ENCODE results near the gene SLC25A34. TPM values are rescaled to one million over a fixed set of nuclear protein-coding genes. Genes with fewer than 3 reads are reported as not detected.

SLC25A34 gene
- total RNA-seq, 1 experiment from 2014 or later = 1.1 TPM

DNA sequence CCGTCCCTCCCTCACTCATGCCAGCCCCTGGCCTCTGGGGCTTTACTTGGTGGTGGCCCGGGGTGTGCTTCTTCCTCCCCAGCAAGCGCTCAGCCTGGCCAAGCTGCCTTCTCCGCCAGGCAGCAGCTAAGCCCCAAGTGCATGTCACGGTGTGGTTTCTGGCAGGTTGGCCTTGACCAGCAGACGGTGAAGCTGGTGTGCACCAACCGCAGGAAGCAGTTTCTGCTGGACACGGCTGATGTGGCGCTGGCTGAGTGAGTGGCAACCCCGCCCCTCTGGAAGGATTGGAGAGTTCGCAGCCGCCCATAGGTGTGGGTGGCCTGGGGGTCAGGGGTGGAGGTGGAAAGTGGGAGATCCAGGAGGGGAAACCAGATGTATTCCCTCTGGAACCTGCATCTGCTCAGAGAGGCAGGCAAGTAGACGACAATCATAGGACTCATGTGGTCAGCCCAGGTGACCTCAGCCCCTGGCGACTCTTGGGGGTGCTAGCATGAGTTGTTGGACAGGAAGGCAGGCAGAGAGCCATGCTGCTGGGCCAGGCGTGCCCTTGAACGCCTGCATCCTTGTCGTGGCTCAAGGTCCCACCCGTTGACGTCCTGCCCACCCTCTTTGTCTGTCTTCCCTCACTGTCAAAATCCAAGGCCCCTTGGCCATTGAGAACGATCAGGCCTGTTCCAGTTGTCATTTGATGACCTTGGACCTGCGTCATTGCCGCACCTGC, 7.0 kb upstream of the SLC25A34 start:
- DNase-seq (ENCODE audit: low spot score) (no peak), ATAC-seq (no peak)
- no peak for TF ChIP-seq CBFB (CRISPR knock-in tag; IDR thresholded peaks at IDR 0.05; ENCODE audit: low read depth)
- TF ChIP-seq, protein P1, sequence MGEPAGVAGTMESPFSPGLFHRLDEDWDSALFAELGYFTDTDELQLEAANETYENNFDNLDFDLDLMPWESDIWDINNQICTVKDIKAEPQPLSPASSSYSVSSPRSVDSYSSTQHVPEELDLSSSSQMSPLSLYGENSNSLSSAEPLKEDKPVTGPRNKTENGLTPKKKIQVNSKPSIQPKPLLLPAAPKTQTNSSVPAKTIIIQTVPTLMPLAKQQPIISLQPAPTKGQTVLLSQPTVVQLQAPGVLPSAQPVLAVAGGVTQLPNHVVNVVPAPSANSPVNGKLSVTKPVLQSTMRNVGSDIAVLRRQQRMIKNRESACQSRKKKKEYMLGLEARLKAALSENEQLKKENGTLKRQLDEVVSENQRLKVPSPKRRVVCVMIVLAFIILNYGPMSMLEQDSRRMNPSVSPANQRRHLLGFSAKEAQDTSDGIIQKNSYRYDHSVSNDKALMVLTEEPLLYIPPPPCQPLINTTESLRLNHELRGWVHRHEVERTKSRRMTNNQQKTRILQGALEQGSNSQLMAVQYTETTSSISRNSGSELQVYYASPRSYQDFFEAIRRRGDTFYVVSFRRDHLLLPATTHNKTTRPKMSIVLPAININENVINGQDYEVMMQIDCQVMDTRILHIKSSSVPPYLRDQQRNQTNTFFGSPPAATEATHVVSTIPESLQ (CRISPR knock-in tag; IDR thresholded peaks at IDR 0.05) = no peak
- TF ChIP-seq SMAD3 (CRISPR knock-in tag; IDR thresholded peaks at IDR 0.05; ENCODE audit: borderline replicate concordance) = no peak
- TF ChIP-seq EMX1 (CRISPR knock-in tag; IDR thresholded peaks at IDR 0.05) = no peak
- no peak for TF ChIP-seq TCF7 (CRISPR knock-in tag; IDR thresholded peaks at IDR 0.05; ENCODE audit: low read depth)
- no peak for TF ChIP-seq PRRX2 (CRISPR knock-in tag; IDR thresholded peaks at IDR 0.05)
- no peak for TF ChIP-seq ZNF138 (CRISPR knock-in tag; conservative IDR thresholded peaks at IDR 0.05)
- TF ChIP-seq, protein P2, sequence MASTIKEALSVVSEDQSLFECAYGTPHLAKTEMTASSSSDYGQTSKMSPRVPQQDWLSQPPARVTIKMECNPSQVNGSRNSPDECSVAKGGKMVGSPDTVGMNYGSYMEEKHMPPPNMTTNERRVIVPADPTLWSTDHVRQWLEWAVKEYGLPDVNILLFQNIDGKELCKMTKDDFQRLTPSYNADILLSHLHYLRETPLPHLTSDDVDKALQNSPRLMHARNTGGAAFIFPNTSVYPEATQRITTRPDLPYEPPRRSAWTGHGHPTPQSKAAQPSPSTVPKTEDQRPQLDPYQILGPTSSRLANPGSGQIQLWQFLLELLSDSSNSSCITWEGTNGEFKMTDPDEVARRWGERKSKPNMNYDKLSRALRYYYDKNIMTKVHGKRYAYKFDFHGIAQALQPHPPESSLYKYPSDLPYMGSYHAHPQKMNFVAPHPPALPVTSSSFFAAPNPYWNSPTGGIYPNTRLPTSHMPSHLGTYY (CRISPR knock-in tag; IDR thresholded peaks at IDR 0.05) = no peak
- TF ChIP-seq, protein P3, sequence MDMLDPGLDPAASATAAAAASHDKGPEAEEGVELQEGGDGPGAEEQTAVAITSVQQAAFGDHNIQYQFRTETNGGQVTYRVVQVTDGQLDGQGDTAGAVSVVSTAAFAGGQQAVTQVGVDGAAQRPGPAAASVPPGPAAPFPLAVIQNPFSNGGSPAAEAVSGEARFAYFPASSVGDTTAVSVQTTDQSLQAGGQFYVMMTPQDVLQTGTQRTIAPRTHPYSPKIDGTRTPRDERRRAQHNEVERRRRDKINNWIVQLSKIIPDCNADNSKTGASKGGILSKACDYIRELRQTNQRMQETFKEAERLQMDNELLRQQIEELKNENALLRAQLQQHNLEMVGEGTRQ (CRISPR knock-in tag; IDR thresholded peaks at IDR 0.05) = no peak
- no peak for TF ChIP-seq HMGA2 (CRISPR knock-in tag; IDR thresholded peaks at IDR 0.05)
- no peak for TF ChIP-seq ZNF317 (CRISPR knock-in tag; IDR thresholded peaks at IDR 0.05; ENCODE audit: borderline replicate concordance, low read depth)
- TF ChIP-seq, protein P4, sequence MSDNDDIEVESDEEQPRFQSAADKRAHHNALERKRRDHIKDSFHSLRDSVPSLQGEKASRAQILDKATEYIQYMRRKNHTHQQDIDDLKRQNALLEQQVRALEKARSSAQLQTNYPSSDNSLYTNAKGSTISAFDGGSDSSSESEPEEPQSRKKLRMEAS (CRISPR knock-in tag; IDR thresholded peaks at IDR 0.05) = no peak
- TF ChIP-seq, protein P5, sequence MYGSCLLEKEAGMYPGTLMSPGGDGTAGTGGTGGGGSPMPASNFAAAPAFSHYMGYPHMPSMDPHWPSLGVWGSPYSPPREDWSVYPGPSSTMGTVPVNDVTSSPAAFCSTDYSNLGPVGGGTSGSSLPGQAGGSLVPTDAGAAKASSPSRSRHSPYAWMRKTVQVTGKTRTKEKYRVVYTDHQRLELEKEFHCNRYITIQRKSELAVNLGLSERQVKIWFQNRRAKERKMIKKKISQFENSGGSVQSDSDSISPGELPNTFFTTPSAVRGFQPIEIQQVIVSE (CRISPR knock-in tag; IDR thresholded peaks at IDR 0.05; ENCODE audit: borderline replicate concordance) = no peak
- TF ChIP-seq, protein P6, sequence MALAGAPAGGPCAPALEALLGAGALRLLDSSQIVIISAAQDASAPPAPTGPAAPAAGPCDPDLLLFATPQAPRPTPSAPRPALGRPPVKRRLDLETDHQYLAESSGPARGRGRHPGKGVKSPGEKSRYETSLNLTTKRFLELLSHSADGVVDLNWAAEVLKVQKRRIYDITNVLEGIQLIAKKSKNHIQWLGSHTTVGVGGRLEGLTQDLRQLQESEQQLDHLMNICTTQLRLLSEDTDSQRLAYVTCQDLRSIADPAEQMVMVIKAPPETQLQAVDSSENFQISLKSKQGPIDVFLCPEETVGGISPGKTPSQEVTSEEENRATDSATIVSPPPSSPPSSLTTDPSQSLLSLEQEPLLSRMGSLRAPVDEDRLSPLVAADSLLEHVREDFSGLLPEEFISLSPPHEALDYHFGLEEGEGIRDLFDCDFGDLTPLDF (CRISPR knock-in tag; IDR thresholded peaks at IDR 0.05) = no peak
- TF ChIP-seq, protein P7, sequence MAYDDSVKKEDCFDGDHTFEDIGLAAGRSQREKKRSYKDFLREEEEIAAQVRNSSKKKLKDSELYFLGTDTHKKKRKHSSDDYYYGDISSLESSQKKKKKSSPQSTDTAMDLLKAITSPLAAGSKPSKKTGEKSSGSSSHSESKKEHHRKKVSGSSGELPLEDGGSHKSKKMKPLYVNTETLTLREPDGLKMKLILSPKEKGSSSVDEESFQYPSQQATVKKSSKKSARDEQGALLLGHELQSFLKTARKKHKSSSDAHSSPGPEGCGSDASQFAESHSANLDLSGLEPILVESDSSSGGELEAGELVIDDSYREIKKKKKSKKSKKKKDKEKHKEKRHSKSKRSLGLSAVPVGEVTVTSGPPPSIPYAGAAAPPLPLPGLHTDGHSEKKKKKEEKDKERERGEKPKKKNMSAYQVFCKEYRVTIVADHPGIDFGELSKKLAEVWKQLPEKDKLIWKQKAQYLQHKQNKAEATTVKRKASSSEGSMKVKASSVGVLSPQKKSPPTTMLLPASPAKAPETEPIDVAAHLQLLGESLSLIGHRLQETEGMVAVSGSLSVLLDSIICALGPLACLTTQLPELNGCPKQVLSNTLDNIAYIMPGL (CRISPR knock-in tag; IDR thresholded peaks at IDR 0.05) = no peak
- Mint-ChIP-seq H3K9me3 (no peaks in the 10 kb centered on the region), H3K4me3 (no peak overlapping the region), H3K4me1 (no peaks in the 10 kb centered on the region), H3K27ac (no peak overlapping the region), H3K27me3 (ENCODE audit: low read depth) (no peaks in the 10 kb centered on the region), H3K36me3 (peaks cover 24% of the 10 kb centered on the region; the same call in 1 of the 2 replicates)
- ChIA-PET POLR2A (no interaction called here), CTCF (no interaction called here)

DNA sequence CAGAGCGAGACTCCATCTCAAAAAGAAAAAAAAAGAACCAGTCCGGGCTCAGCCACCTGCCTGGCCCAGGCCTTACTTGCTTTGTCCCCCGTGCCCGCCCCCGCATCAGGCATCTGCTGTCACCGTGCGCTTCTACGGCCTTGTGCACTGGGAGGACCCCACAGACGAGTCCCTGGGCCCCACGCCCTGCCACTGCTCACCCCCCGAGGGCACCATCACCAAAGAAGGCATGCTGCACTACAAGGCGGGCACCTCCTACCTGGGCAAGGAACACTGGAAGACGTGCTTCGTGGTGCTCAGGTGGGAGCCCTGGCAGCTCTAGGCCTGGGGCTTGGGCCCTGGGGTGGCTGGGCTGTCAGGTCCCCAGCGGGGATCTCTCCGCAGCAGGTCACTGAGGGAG, 5.6 kb upstream of the SLC25A34 start:
- H3K4me3 Mint-ChIP-seq = no peak overlapping the region
- ChIA-PET POLR2A (no interaction called here), CTCF (interaction anchor here (2.7 kb wide), 1 partner anchor 11 kb away, joined by 15 read pairs; no protein-coding TSS in a partner anchor)
- ATAC-seq (no peak), DNase-seq (ENCODE audit: low spot score) (no peak)
- H3K27me3 Mint-ChIP-seq (ENCODE audit: low read depth) = no peaks in the 10 kb centered on the region
- H3K36me3 Mint-ChIP-seq = peaks cover 24% of the 10 kb centered on the region; the same call in 1 of the 2 replicates
- H3K27ac Mint-ChIP-seq = no peak overlapping the region
- no peaks in the 10 kb centered on the region for H3K4me1 Mint-ChIP-seq
- H3K9me3 Mint-ChIP-seq = no peaks in the 10 kb centered on the region
- no peak for TF ChIP-seq CREB1 (CRISPR knock-in tag; IDR thresholded peaks at IDR 0.05)
- TF ChIP-seq ZNF138 (CRISPR knock-in tag; conservative IDR thresholded peaks at IDR 0.05) = no peak
- TF ChIP-seq, protein P8, sequence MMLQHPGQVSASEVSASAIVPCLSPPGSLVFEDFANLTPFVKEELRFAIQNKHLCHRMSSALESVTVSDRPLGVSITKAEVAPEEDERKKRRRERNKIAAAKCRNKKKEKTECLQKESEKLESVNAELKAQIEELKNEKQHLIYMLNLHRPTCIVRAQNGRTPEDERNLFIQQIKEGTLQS (CRISPR knock-in tag; conservative IDR thresholded peaks at IDR 0.05) = no peak
- no peak for TF ChIP-seq NR3C1 (CRISPR knock-in tag; conservative IDR thresholded peaks at IDR 0.05; ENCODE audit: low read depth)
- no peak for TF ChIP-seq GTF2I (CRISPR knock-in tag; conservative IDR thresholded peaks at IDR 0.05)
- TF ChIP-seq NFE2L1 (CRISPR knock-in tag; IDR thresholded peaks at IDR 0.05) = no peak
- no peak for TF ChIP-seq NR2C2 (CRISPR knock-in tag; IDR thresholded peaks at IDR 0.05)
- no peak for TF ChIP-seq CBFB (CRISPR knock-in tag; IDR thresholded peaks at IDR 0.05; ENCODE audit: low read depth)
- TF ChIP-seq ZNF396 (CRISPR knock-in tag; IDR thresholded peaks at IDR 0.05; ENCODE audit: borderline replicate concordance) = no peak
- TF ChIP-seq KAT7 (CRISPR knock-in tag; IDR thresholded peaks at IDR 0.05; ENCODE audit: borderline replicate concordance) = no peak
- TF ChIP-seq IRF2 (CRISPR knock-in tag; IDR thresholded peaks at IDR 0.05; ENCODE audit: borderline replicate concordance, low read depth) = no peak
- TF ChIP-seq, protein P9, sequence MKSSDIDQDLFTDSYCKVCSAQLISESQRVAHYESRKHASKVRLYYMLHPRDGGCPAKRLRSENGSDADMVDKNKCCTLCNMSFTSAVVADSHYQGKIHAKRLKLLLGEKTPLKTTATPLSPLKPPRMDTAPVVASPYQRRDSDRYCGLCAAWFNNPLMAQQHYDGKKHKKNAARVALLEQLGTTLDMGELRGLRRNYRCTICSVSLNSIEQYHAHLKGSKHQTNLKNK (CRISPR knock-in tag; IDR thresholded peaks at IDR 0.05) = no peak
- no peak for TF ChIP-seq OVOL2 (CRISPR knock-in tag; IDR thresholded peaks at IDR 0.05; ENCODE audit: borderline replicate concordance)

Measured in WTC11 (cell line).